ENCODE measurements around the gene NPAS1. TPM values are rescaled to one million over a fixed set of nuclear protein-coding genes. Genes with fewer than 3 reads are reported as not detected.
"Not testable (repeated sequence)": the region's sequence is repeated elsewhere in the genome, so short reads cannot be mapped to it uniquely, and the experiment has no call there.

NPAS1 gene
- total and polyA plus RNA-seq, 2 donors = 0.16 to 0.18 TPM

DNA sequence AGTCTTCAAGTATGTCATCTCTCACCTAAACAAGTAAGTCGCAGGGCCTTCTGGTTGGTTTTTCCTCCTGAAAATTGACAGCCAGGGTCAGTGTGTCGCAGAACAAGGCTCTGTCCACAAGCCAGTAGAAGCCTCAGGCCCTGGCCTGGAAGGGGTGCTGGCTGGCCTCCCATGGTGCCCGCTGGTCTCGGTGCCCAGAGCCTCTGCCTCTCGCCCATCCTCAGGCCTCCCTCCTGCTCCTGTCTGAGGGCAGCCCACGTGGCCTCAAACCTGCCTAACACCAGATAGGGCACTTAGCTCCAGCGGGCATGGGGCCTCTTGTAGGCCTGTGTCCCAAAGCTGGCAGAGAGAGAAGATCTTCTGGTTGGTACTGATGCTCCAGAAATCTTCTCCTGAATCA is 20.3 kb upstream of the NPAS1 start:
- Histone ChIP-seq H3K4me1 (ENCODE audit: insufficient read depth) (no peaks in the 10 kb centered on the region), H3K4me3 (ENCODE audit: low read depth, low read length) (no peak overlapping the region), H3K36me3 (ENCODE audit: insufficient read depth) (no peaks in the 10 kb centered on the region), H3K27ac (ENCODE audit: low read depth) (no peak overlapping the region)
- 94% methylated on average over 7 of the region's 7 CpGs for WGBS
- DNase-seq (ENCODE audit: extremely low spot score) = no peak

- Histone ChIP-seq H3K36me3 (ENCODE audit: insufficient read depth) (no peaks in the 10 kb centered on the region), H3K4me1 (ENCODE audit: insufficient read depth) (no peaks in the 10 kb centered on the region), H3K27ac (ENCODE audit: low read depth) (no peak overlapping the region), H3K4me3 (ENCODE audit: low read depth, low read length) (no peak overlapping the region)
- WGBS = 92% methylated on average over 14 of the region's 14 CpGs
- DNase-seq (ENCODE audit: extremely low spot score) = no peak
Measured at GRCh38 chr19:46999878-47000277, 19.8 kb upstream of the NPAS1 start.

GRCh38 chr19:47000373-47000772 is 19.3 kb upstream of the NPAS1 start:
- Histone ChIP-seq H3K27ac (ENCODE audit: low read depth) (no peak overlapping the region), H3K4me3 (ENCODE audit: low read depth, low read length) (no peak overlapping the region), H3K4me1 (ENCODE audit: insufficient read depth) (no peaks in the 10 kb centered on the region), H3K36me3 (ENCODE audit: insufficient read depth) (no peaks in the 10 kb centered on the region)
- 96% methylated on average over 18 of the region's 18 CpGs for WGBS
- no peak for DNase-seq (ENCODE audit: extremely low spot score)

- H3K27ac ChIP-seq (ENCODE audit: low read depth) = no peak overlapping the region
- 92% methylated on average over 11 of the region's 11 CpGs for WGBS
- no peak for DNase-seq (ENCODE audit: extremely low spot score)
- no peaks in the 10 kb centered on the region for H3K4me1 ChIP-seq (ENCODE audit: insufficient read depth)
- no peak overlapping the region for H3K4me3 ChIP-seq (ENCODE audit: low read depth, low read length)
- no peaks in the 10 kb centered on the region for H3K36me3 ChIP-seq (ENCODE audit: insufficient read depth)
Measured at GRCh38 chr19:47001584-47001983, 18.1 kb upstream of the NPAS1 start.

GRCh38 chr19:47002106-47002766 is 17.4 kb upstream of the NPAS1 start:
- H3K4me3 ChIP-seq (ENCODE audit: low read depth, low read length) = no peak overlapping the region
- WGBS = 70% methylated on average over 23 of the region's 23 CpGs
- H3K4me1 ChIP-seq (ENCODE audit: insufficient read depth) = no peaks in the 10 kb centered on the region
- H3K27ac ChIP-seq (ENCODE audit: low read depth) = no peak overlapping the region
- no peak for DNase-seq (ENCODE audit: extremely low spot score)
- no peaks in the 10 kb centered on the region for H3K36me3 ChIP-seq (ENCODE audit: insufficient read depth)

DNA sequence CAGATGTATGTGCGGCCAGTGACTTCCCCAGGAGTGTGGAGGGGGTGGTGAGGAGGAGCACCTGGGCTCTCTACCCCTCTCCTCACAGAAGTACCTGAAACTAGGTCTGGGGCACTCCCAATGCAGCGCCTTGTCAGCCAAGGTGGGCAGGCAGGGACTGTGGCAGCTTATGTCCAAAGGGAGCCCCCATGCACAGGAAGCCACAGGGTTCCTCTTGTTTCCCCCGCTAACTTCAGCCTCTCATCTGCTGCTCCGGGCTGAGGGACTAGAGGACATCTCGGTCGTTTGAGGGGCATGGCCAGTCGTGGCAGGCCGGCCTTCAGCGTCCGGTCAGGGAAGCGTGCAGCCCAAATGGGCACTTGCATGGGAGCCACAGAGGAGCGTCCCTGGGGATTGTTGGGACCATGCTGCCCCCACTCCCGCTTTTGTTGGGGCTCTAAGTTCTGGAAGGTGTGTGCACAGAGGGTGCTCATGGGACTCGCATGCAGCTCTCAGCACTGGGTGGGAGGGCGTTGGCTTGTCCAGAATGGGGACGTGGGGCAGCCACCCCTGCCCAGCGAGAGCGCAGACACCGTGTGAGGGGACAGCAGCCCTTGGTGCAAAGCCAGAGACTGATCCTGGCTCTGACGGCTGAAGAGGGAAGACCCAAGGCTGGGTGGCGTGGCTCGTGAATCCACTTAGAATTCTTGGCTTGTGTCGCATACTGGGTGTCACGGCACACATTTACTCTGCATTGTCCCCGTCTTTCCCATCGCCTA is 16.6 kb upstream of the NPAS1 start:
- Histone ChIP-seq H3K27ac (ENCODE audit: low read depth) (no peak overlapping the region), H3K4me3 (ENCODE audit: low read depth, low read length) (no peak overlapping the region), H3K4me1 (ENCODE audit: insufficient read depth) (no peaks in the 10 kb centered on the region), H3K36me3 (ENCODE audit: insufficient read depth) (no peaks in the 10 kb centered on the region)
- DNase-seq (ENCODE audit: extremely low spot score) = no peak
- WGBS = 79% methylated on average over 26 of the region's 26 CpGs

DNA sequence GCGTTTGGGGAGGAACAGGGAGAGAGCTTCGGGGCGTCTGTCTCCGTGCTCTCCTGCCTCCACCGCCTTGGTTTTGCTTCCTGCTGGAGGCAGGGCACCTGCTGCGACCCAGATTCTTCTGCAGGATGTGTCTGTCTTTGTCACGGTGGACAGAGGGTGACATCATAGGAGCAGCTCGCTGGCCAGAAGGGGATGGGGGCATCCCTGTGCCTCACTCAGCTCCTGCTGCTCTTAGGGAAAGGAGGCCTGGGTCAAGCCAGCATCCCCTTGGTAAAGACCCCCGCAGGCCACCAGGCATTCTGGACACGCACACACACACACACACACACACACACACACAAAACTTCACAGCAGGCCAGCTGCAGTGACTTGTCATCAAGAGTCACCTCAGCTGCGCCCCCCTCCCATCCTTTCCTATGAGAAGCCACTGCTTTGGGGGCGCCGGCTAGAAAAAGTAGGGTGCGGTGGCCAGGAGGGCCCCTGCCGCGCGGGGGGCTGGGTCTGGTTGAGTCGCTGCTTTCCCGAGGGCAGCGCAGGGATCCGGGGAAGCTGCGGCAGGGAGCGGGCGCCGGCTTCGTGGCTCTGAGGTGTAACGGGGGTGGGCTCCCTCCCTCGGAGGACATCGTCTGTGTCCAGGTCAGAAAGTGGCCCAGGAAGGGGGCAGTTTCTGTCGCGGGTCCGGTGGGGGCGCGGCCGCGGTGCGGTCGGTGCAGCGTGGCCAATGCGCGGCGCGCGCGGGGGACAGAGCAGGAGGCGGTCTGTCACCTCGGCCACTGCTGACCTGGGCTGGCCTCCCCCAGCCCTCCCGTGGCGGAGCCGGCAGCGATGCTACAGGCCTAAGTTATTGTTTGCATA is 15.8 kb upstream of the NPAS1 start:
- no peak overlapping the region for H3K27ac ChIP-seq (ENCODE audit: low read depth)
- 29% methylated on average over 51 of the region's 51 CpGs for WGBS
- H3K4me1 ChIP-seq (ENCODE audit: insufficient read depth) = no peaks in the 10 kb centered on the region
- H3K4me3 ChIP-seq (ENCODE audit: low read depth, low read length) = no peak overlapping the region
- no peak for DNase-seq (ENCODE audit: extremely low spot score)
- no peaks in the 10 kb centered on the region for H3K36me3 ChIP-seq (ENCODE audit: insufficient read depth)

DNA sequence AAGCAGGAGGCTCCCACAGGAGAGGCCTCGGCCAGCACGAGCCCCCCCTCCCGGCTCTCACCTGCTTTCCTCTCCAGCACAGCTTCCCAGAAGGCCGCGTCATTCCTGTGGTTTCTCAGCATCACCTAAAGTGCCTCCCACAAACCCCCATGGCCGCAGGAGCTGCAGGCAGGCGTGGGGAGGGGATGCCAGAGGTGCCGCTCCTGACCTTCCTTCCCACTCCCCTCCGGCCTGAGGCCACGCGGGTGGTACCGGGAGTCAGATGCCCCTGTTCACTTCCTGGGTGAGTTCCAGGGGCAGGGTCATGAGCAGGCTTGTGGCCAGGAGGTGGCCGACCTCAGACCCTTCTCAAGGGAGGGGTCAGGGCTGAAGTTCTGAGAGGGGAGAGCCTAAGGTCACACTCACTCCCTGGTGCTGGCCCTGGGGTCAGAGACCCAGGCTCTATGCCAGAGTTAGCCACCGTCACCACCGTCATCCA is 14.4 kb upstream of the NPAS1 start:
- H3K27ac ChIP-seq (ENCODE audit: low read depth) = no peak overlapping the region
- 81% methylated on average over 15 of the region's 15 CpGs for WGBS
- no peak for DNase-seq (ENCODE audit: extremely low spot score)

GRCh38 chr19:47005873-47006272 is 13.8 kb upstream of the NPAS1 start:
- Histone ChIP-seq H3K4me1 (ENCODE audit: insufficient read depth) (no peaks in the 10 kb centered on the region), H3K4me3 (ENCODE audit: low read depth, low read length) (no peak overlapping the region), H3K27ac (ENCODE audit: low read depth) (no peak overlapping the region), H3K36me3 (ENCODE audit: insufficient read depth) (no peaks in the 10 kb centered on the region)
- WGBS = 82% methylated on average over 4 of the region's 4 CpGs
- DNase-seq (ENCODE audit: extremely low spot score) = no peak

More for the DNA sequence above, 14.4 kb upstream of the NPAS1 start:
- no peaks in the 10 kb centered on the region for H3K4me1 ChIP-seq (ENCODE audit: insufficient read depth)
- H3K36me3 ChIP-seq (ENCODE audit: insufficient read depth) = no peaks in the 10 kb centered on the region
- H3K4me3 ChIP-seq (ENCODE audit: low read depth, low read length) = no peak overlapping the region

DNA sequence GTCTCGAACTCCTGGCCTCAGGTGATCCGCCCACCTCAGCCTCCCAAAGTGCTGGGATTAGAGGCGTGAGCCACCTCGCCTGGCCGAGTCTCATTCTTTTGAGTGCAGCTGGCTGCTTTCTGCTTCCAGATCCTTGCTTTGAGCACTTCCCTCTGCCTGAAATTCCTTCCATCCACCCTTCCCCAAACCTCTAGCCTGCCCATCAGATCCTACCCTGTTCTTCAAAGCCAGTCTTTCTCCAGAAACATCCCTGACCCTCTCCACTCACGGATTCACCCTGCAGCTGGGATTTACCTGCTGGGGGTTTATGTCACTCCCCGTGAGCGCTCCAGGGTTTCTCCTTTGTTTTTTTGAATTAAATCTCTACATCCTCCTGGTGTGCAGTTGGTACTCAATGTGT is 13.1 kb upstream of the NPAS1 start:
- H3K4me3 ChIP-seq (ENCODE audit: low read depth, low read length) = no peak overlapping the region
- H3K36me3 ChIP-seq (ENCODE audit: insufficient read depth) = no peaks in the 10 kb centered on the region
- 63% methylated on average over 8 of the region's 8 CpGs for WGBS
- H3K27ac ChIP-seq (ENCODE audit: low read depth) = no peak overlapping the region
- H3K4me1 ChIP-seq (ENCODE audit: insufficient read depth) = no peaks in the 10 kb centered on the region
- DNase-seq (ENCODE audit: extremely low spot score) = no peak

DNA sequence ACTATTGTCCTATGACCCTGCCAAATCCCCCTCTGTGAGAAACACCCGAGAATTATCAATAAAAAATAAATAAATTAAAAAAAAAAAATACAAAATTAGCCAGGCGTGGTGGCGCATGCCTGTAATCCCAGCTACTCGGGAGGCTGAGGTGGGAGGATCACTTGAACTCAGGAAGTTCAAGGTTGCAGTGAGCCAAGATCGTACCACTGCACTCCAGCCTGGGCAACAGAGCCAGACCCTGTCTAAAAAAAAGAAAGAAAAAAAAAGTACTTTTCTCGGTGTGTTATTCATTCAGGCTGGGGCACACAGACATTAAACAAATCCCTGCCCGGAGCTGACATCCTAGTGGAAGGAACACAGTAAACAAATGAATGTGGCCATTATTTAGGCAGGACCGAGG is 9.1 kb upstream of the NPAS1 start:
- not testable (repeated sequence) for H3K36me3 ChIP-seq (ENCODE audit: insufficient read depth); H3K27ac ChIP-seq (ENCODE audit: low read depth); H3K4me1 ChIP-seq (ENCODE audit: insufficient read depth); H3K4me3 ChIP-seq (ENCODE audit: low read depth, low read length); DNase-seq (ENCODE audit: extremely low spot score)
- 77% methylated on average over 8 of the region's 8 CpGs for WGBS

- Histone ChIP-seq H3K4me3 (ENCODE audit: low read depth, low read length) (no peak overlapping the region), H3K36me3 (ENCODE audit: insufficient read depth) (no peaks in the 10 kb centered on the region), H3K4me1 (ENCODE audit: insufficient read depth) (no peaks in the 10 kb centered on the region), H3K27ac (ENCODE audit: low read depth) (no peak overlapping the region)
- WGBS = 28% methylated on average over 8 of the region's 8 CpGs
- no peak for DNase-seq (ENCODE audit: extremely low spot score)
Measured at GRCh38 chr19:47012617-47013016, 7.0 kb upstream of the NPAS1 start.

GRCh38 chr19:47013041-47013517 is 6.6 kb upstream of the NPAS1 start:
- 12% methylated on average over 16 of the region's 16 CpGs for WGBS
- H3K4me1 ChIP-seq (ENCODE audit: insufficient read depth) = no peaks in the 10 kb centered on the region
- H3K4me3 ChIP-seq (ENCODE audit: low read depth, low read length) = no peak overlapping the region
- H3K36me3 ChIP-seq (ENCODE audit: insufficient read depth) = no peaks in the 10 kb centered on the region
- no peak for DNase-seq (ENCODE audit: extremely low spot score)
- no peak overlapping the region for H3K27ac ChIP-seq (ENCODE audit: low read depth)
